OCI-LY3 (cell line): Measurements from ENCODE around the gene CFAP44.

Experiments used
- EZH2phosphoT487 ChIP-seq: fragments of 200-600 bp; shearing (Covaris generic); IDR thresholded peaks from 2 replicates; pipeline ENCODE4 v1.6.1; 2018; ENCODE audit warnings: antibody characterized with exemption, mixed run types, low read depth
- TF ChIP-seq, protein P1 (sequence below): fragments of 200-600, 300-600 bp; sonication (generic); IDR thresholded peaks from 2 replicates; pipeline ENCODE4 v1.5.1; 2014; ENCODE audit warnings: antibody characterized with exemption, low read length, low read depth

DNA sequence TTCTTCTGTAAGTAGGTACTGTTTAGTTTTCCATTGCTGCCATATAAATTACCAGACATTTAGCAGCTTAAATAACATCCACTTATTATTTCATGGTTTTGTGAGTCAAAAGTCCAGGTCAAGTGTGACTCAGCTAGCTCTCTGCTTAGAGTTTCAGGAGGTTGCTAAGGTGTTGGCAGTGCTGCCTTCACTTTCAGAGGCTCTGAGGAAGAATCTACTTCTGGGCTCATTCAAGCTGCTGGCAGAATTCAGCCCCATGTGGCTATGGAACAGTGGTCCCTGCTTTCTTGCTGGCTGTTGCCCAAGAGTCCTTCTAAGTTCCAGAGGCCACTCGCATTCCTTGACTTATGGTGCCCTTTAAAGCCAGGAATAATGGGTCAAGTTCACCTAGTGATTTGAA lies 4.5 kb downstream of the CFAP44 start:
- TF ChIP-seq, protein P1, sequence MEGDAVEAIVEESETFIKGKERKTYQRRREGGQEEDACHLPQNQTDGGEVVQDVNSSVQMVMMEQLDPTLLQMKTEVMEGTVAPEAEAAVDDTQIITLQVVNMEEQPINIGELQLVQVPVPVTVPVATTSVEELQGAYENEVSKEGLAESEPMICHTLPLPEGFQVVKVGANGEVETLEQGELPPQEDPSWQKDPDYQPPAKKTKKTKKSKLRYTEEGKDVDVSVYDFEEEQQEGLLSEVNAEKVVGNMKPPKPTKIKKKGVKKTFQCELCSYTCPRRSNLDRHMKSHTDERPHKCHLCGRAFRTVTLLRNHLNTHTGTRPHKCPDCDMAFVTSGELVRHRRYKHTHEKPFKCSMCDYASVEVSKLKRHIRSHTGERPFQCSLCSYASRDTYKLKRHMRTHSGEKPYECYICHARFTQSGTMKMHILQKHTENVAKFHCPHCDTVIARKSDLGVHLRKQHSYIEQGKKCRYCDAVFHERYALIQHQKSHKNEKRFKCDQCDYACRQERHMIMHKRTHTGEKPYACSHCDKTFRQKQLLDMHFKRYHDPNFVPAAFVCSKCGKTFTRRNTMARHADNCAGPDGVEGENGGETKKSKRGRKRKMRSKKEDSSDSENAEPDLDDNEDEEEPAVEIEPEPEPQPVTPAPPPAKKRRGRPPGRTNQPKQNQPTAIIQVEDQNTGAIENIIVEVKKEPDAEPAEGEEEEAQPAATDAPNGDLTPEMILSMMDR: no peak
- no peak for TF ChIP-seq EZH2phosphoT487
